Bronchial epithelial cell (primary cell): ENCODE data around the gene LYZL1. TPM values are rescaled to one million over a fixed set of nuclear protein-coding genes. Genes with fewer than 3 reads are reported as not detected.

Source experiments
- DNase-seq: peaks from one replicate; pipeline ENCODE4 v3.0.0-alpha.2; 2010; ENCODE audit warnings: low read depth
- FAIRE-seq: peaks from 2 replicates; lab custom pipeline; 2011; peaks lifted over from hg19 to GRCh38; lab: Jason Lieb, UNC
- H3K27me3 ChIP-seq: 2 replicates; pipeline ENCODE4 v1.5.1; 2011; ENCODE audit warnings: low read length; ENCODE audit not compliant: control insufficient read depth, insufficient read depth
- H3K36me3 ChIP-seq: 2 replicates; pipeline ENCODE4 v1.5.1; 2011; ENCODE audit warnings: low read length; ENCODE audit not compliant: control insufficient read depth, insufficient read depth
- H3K4me3 ChIP-seq: 2 replicates; pipeline ENCODE4 v1.5.1; 2011; ENCODE audit warnings: mild to moderate bottlenecking, low read depth, low read length, control low read depth
- CTCF ChIP-seq: IDR thresholded peaks from 2 replicates; pipeline ENCODE4 v1.5.1; 2011; ENCODE audit warnings: mild to moderate bottlenecking, moderate library complexity, low read length, control low read depth, inconsistent platforms; ENCODE audit not compliant: insufficient read depth, severe bottlenecking
- total RNA-seq: library from RNA; depleted of rRNA; stranded (reverse); fragments of >200 nt; gene quantifications from 2 replicates; pipeline ENCODE4 v1.2.1, GENCODE V29; 2014

Gene LYZL1
- total RNA-seq, 1 donor from 2014 or later, result not detected

- Histone ChIP-seq H3K27me3 (no peaks in the 10 kb centered on the region), H3K36me3 (no peaks in the 10 kb centered on the region), H3K4me3 (no peak overlapping the region)
- no peak for TF ChIP-seq CTCF
- FAIRE-seq (no peak), DNase-seq (no peak)
Measured at GRCh38 chr10:29273478-29273877, 15.4 kb upstream of the LYZL1 start.

- TF ChIP-seq CTCF, result no peak
- H3K27me3 ChIP-seq, result peaks cover 1% of the 10 kb centered on the region
- FAIRE-seq, result no peak
- H3K36me3 ChIP-seq, result no peaks in the 10 kb centered on the region
- DNase-seq, result no peak
- no peak overlapping the region for H3K4me3 ChIP-seq
Measured at GRCh38 chr10:29276251-29276850, 12.5 kb upstream of the LYZL1 start.

GRCh38 chr10:29277296-29277695 is 11.6 kb upstream of the LYZL1 start:
- H3K4me3 ChIP-seq, result no peak overlapping the region
- no peak for DNase-seq
- H3K27me3 ChIP-seq, result peaks cover 1% of the 10 kb centered on the region
- no peak for TF ChIP-seq CTCF
- FAIRE-seq, result no peak
- no peaks in the 10 kb centered on the region for H3K36me3 ChIP-seq

- DNase-seq, result no peak
- no peaks in the 10 kb centered on the region for H3K36me3 ChIP-seq
- FAIRE-seq, result no peak
- TF ChIP-seq CTCF, result no peak
- H3K4me3 ChIP-seq, result no peak overlapping the region
- peaks cover 1% of the 10 kb centered on the region for H3K27me3 ChIP-seq
Measured at GRCh38 chr10:29279779-29280487, 8.9 kb upstream of the LYZL1 start.

DNA sequence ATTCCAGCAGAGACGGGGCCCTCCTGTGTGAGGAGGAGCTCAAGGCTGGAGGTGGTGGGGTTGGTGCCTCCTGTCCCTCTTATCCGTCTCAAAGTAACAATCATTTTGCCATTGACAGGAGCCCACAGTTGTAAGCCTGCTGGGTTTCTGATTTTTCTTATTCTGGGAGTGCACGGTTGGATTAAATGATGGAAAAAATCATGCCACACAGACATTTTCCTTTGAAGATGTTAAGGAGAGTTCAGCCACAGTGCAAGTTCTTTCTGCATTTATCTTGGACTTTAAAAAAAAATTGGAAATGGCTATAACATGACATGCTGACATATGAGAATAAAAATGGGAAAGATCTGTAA is 8.4 kb upstream of the LYZL1 start:
- TF ChIP-seq CTCF, result no peak
- Histone ChIP-seq H3K36me3 (no peaks in the 10 kb centered on the region), H3K27me3 (peaks cover 1% of the 10 kb centered on the region), H3K4me3 (no peak overlapping the region)
- no peak for FAIRE-seq
- DNase-seq, result no peak

DNA sequence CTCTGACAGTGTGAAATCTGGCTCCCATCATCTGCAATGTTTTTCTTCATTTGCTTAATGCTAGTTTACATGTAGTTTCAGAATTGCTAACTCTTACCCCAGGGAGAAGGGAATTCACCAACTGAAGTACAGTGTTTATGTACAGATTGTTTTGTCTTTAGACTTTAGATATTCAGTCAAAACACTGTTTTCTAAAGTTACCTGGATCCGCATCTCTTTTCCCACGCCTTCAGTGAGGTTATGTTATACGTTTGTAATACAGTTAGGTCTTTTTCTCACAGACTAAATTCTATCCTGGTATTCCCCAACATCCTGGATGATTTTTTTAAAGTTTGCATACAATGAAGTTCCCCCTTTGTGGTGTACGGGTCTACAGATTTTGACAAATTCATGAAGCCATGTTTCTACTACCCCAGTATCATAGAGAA is 3.2 kb upstream of the LYZL1 start:
- no peak for TF ChIP-seq CTCF
- DNase-seq, result no peak
- no peaks in the 10 kb centered on the region for H3K27me3 ChIP-seq
- no peak for FAIRE-seq
- no peak overlapping the region for H3K4me3 ChIP-seq
- no peaks in the 10 kb centered on the region for H3K36me3 ChIP-seq
